Astrocyte (in vitro differentiated cells and primary cell): ENCODE results near the gene IL17RD.

Experiments
- EZH2 ChIP-seq: IDR thresholded peaks from 2 replicates; pipeline ENCODE4 v1.6.1; 2012; ENCODE audit warnings: mild to moderate bottlenecking, low read length, inconsistent platforms; ENCODE audit not compliant: insufficient read depth
- TF ChIP-seq, protein P1 (sequence below): IDR thresholded peaks from 2 replicates; pipeline ENCODE4 v1.5.1; 2011; ENCODE audit warnings: low read depth, mild to moderate bottlenecking, inconsistent platforms, low read length, moderate library complexity; ENCODE audit not compliant: insufficient read depth

DNA sequence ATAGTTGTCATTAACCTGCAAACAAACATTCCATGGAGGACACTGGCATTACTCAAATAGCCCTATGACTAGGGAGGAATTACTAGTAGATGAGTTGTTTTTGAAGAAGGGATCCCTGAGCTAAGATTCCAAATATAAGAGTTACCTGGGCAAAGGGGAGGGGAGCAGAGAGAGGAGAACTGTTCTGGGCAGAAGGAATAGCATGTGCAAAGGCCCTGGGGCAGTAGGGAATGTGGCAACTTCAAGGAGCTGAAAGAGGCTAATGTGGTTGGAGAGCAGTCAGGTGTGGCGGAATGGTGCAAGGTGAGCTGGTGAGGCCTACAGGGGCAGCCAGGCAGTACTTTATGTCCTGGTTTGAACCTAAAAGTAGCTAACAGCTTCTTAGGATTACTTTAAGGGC lies 5.8 kb upstream of the IL17RD start:
- TF ChIP-seq, protein P1, sequence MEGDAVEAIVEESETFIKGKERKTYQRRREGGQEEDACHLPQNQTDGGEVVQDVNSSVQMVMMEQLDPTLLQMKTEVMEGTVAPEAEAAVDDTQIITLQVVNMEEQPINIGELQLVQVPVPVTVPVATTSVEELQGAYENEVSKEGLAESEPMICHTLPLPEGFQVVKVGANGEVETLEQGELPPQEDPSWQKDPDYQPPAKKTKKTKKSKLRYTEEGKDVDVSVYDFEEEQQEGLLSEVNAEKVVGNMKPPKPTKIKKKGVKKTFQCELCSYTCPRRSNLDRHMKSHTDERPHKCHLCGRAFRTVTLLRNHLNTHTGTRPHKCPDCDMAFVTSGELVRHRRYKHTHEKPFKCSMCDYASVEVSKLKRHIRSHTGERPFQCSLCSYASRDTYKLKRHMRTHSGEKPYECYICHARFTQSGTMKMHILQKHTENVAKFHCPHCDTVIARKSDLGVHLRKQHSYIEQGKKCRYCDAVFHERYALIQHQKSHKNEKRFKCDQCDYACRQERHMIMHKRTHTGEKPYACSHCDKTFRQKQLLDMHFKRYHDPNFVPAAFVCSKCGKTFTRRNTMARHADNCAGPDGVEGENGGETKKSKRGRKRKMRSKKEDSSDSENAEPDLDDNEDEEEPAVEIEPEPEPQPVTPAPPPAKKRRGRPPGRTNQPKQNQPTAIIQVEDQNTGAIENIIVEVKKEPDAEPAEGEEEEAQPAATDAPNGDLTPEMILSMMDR: no peak
- no peak for TF ChIP-seq EZH2
